GM18909 (cell line): ENCODE data around the gene ACADS.

Experiments used
- ATAC-seq: cut with Tn5 transposase; IDR thresholded peaks from one replicate; pipeline ENCODE4 v1.9.1; 2021; ENCODE audit warnings: mild to moderate bottlenecking; ENCODE audit not compliant: unreplicated experiment, poor library complexity

The ACADS gene

GRCh38 chr12:120750806-120751205, 25.2 kb downstream of the ACADS start:
- no peak for ATAC-seq

- ATAC-seq, result no peak
These were observed 25.8 kb downstream of the ACADS start for GRCh38 chr12:120751389-120751788.

GRCh38 chr12:120754792-120755191, 29.2 kb downstream of the ACADS start:
- no peak for ATAC-seq

- no peak for ATAC-seq
These were observed 29.6 kb downstream of the ACADS start for GRCh38 chr12:120755269-120755668.

- no peak for ATAC-seq
These were observed 31.7 kb downstream of the ACADS start for GRCh38 chr12:120757226-120757742.

GRCh38 chr12:120757949-120758348, 32.3 kb downstream of the ACADS start:
- no peak for ATAC-seq

- no peak for ATAC-seq
These were observed 33.4 kb downstream of the ACADS start for GRCh38 chr12:120758798-120759590.

- no peak for ATAC-seq
These were observed 34.1 kb downstream of the ACADS start for GRCh38 chr12:120759591-120760348.

- no peak for ATAC-seq
These were observed 35.0 kb downstream of the ACADS start for GRCh38 chr12:120760349-120761254.

- no peak for ATAC-seq
These were observed 35.9 kb downstream of the ACADS start for GRCh38 chr12:120761519-120761934.

- ATAC-seq, result no peak
These were observed 36.5 kb downstream of the ACADS start for GRCh38 chr12:120762086-120762485.

- no peak for ATAC-seq
These were observed 37.6 kb downstream of the ACADS start for GRCh38 chr12:120763250-120763649.

GRCh38 chr12:120764816-120765215, 39.2 kb downstream of the ACADS start:
- no peak for ATAC-seq

GRCh38 chr12:120766566-120766965, 40.9 kb downstream of the ACADS start:
- ATAC-seq, result no peak

GRCh38 chr12:120767071-120768024, 41.7 kb downstream of the ACADS start:
- no peak for ATAC-seq

- no peak for ATAC-seq
These were observed 45.5 kb downstream of the ACADS start for GRCh38 chr12:120771097-120771496.

GRCh38 chr12:120774169-120774916, 48.7 kb downstream of the ACADS start:
- no peak for ATAC-seq

GRCh38 chr12:120775862-120776552, 50.4 kb downstream of the ACADS start:
- no peak for ATAC-seq
